GM21360 (cell line): ENCODE data around the gene PPP1R17.

Experiments used
- ATAC-seq: cut with Tn5 transposase; IDR thresholded peaks from one replicate; pipeline ENCODE4 v1.9.1; 2021; ENCODE audit warnings: mild to moderate bottlenecking, moderate library complexity; ENCODE audit not compliant: unreplicated experiment

The PPP1R17 gene

GRCh38 chr7:31687024-31687748 lies at the start of gene PPP1R17:
Gene PPP1R17, plus strand, starts transcription at chr7:31687215. Its CDS starts 5,227 bp downstream, at chr7:31692442.
- ATAC-seq, result no peak

DNA sequence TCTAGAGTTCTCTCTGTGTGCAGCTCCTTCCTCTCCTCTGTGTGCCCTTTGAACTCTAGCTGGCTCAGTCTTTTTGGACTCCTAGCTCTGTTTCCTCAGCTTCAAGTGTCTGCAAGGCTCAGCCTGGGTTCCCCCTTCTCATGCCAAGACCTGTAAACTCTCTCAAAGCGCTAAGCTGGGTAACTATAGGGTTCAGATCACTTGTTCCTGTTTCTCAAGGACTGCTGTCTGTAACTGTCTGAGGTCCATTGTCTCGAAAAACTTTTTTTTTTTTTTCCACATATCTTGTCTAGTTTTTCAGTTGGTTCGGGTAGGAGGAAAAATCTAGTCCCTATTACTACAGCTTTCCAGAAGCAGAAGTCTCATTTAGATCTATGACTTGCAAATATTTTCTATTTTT lies 46.6 kb upstream of the PPP1R17 start:
- no peak for ATAC-seq

GRCh38 chr7:31642681-31643115 lies 44.3 kb upstream of the PPP1R17 start:
- no peak for ATAC-seq

GRCh38 chr7:31646942-31647341 lies 40.1 kb upstream of the PPP1R17 start:
- ATAC-seq, result no peak

GRCh38 chr7:31647511-31647910 lies 39.5 kb upstream of the PPP1R17 start:
- ATAC-seq, result no peak

- ATAC-seq, result no peak
Measured at GRCh38 chr7:31648288-31648687, 38.7 kb upstream of the PPP1R17 start.

- no peak for ATAC-seq
Measured at GRCh38 chr7:31648880-31649279, 38.1 kb upstream of the PPP1R17 start.

GRCh38 chr7:31651234-31652062 lies 35.6 kb upstream of the PPP1R17 start:
- ATAC-seq, result no peak

- ATAC-seq, result no peak
Measured at GRCh38 chr7:31652063-31652326, 35.0 kb upstream of the PPP1R17 start.

DNA sequence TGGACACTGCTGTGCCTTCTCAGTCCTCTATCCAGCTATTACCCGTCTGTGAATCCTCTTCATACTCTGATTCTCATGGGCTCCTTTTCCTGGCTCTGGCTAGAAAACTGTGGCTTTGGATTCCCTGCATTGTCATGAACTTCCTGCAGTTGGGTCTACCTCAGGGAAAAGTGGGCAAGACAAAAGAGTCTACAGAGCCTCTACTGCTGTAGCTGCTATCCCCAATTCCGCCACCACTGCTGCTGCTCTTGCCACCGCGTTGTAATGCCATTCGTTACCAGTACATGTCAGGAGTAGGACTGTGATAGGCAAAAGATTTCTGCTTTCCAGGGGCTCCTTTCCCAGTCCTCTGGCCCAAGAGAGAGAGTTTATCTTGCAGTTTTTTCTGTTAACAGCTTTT lies 23.9 kb upstream of the PPP1R17 start:
- ATAC-seq, result no peak

GRCh38 chr7:31664890-31665289 lies 22.1 kb upstream of the PPP1R17 start:
- ATAC-seq, result no peak

- ATAC-seq, result no peak
Measured at GRCh38 chr7:31665546-31665945, 21.5 kb upstream of the PPP1R17 start.

- ATAC-seq, result no peak
Measured at GRCh38 chr7:31669461-31669860, 17.6 kb upstream of the PPP1R17 start.

GRCh38 chr7:31679574-31680305 lies 7.3 kb upstream of the PPP1R17 start:
- no peak for ATAC-seq

DNA sequence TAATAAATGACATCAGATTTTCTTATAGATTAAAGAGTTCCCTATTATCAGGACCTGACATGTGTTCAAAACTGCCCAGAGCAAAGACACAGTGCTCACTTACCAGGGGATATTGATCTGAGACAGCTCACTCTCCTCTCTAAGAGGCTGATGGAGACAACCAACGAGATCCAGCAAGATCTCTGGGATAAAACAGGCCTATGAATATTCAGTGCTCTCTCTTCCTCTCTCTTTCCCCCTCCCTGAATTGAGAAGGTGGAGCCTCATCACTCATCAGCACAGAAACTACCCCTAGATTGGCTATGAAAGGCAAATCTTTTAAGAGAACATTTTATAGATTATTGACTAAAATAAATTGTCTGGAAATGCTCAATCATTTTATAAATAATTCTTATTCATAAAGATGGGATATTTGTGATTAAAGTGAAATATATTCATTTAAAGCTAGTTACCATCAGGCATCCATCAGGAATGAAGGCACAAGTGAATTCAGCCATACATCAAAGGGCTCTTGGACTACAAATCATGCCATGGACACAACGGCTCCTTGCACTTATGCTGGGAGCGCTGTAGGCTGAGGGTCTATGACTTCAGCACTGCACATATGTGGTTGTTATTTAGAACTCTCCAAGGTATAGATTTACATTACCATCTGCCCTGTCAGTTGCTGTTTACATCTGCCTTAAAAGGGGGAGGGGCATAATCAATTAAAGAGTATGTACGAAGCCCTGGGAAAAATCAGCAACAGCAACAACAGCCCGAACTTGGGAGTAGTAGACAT lies 3.4 kb upstream of the PPP1R17 start:
- ATAC-seq, result no peak

DNA sequence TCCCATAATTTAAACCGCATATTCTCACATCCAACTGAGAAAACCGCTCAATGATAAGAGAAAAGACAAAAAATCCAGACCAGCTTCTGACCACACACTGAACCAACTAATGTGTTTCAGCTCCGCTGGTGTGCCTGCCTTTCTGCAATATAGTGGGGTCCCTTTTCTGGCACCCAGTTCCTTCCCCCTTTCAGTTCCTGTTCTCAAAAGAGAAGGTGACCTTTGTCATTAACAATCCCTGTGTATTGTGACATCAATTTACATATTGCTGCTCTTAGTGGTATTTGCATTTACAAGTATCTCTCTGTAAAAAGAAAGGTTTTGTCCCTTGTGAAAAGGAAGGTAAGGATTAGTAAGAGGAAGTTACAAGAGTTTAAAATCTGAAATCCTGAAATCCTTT lies 1.4 kb downstream of the PPP1R17 start:
- ATAC-seq, result peak; percentile 90

GRCh38 chr7:31688996-31689395 lies 2.0 kb downstream of the PPP1R17 start:
- no peak for ATAC-seq

- ATAC-seq, result no peak
Measured at GRCh38 chr7:31690935-31691334, 3.9 kb downstream of the PPP1R17 start.

- no peak for ATAC-seq
Measured at GRCh38 chr7:31692451-31692850, 5.4 kb downstream of the PPP1R17 start.

GRCh38 chr7:31692871-31693270 lies 5.9 kb downstream of the PPP1R17 start:
- ATAC-seq, result no peak
